Measurements from ENCODE around the gene NADK.

GRCh38 chr1:1760345-1760650, 18.0 kb downstream of the NADK start:
- TF ChIP-seq CTCF (IDR thresholded peaks at IDR 0.05): no peak
- TF ChIP-seq POLR2A (IDR thresholded peaks at IDR 0.05): no peak
